Measurements from ENCODE around the gene VTN.

GRCh38 chr17:28365487-28365886 lies 4.6 kb downstream of the VTN start:
- TF ChIP-seq CTCF (conservative IDR thresholded peaks at IDR 0.05) (no peak), ZFX (IDR thresholded peaks at IDR 0.05) (no peak)
